Breast epithelium (tissue), 4 donors: Measurements from ENCODE around the gene SPESP1. TPM values are rescaled to one million over a fixed set of nuclear protein-coding genes. Genes with fewer than 3 reads are reported as not detected.

Experiments
- DNase-seq, 2 donors: peaks; one replicate each; pipeline ENCODE4 v3.0.0-alpha.2; 2019; ENCODE audit warnings: low spot score in 2 of 2
- H3K27ac ChIP-seq, 2 donors: fragments of 200-600 bp; sonication (generic) in 1 of 2; one replicate each; pipeline ENCODE4 v1.5.1; 2016 to 2019; ENCODE audit warnings: mild to moderate bottlenecking in 1 of 2
- H3K27me3 ChIP-seq, 2 donors: fragments of 200-600 bp; sonication (generic) in 1 of 2; one replicate each; pipeline versions ENCODE4 v1.5.1 to v1.6.0; 2017 to 2019; ENCODE audit warnings: control low read depth in 1 of 2, mild to moderate bottlenecking in 1 of 2
- H3K36me3 ChIP-seq: fragments of 200-600 bp; one replicate; pipeline ENCODE4 v1.5.1; 2019
- H3K4me1 ChIP-seq, 2 donors: fragments of 200-600 bp; sonication (generic); one replicate each; pipeline ENCODE4 v1.5.1; 2016 to 2019; ENCODE audit warnings: control low read depth in 1 of 2
- H3K4me3 ChIP-seq, 3 donors: fragments of 200-600 bp; sonication (generic); 1 replicate in 2 of 3; 2 replicates in 1 of 3; pipeline ENCODE4 v1.5.1; 2016 to 2019; ENCODE audit warnings: mild to moderate bottlenecking in 3 of 3, moderate library complexity in 2 of 3
- H3K9me3 ChIP-seq, 2 donors: fragments of 200-600 bp; sonication (generic) in 1 of 2; one replicate each; pipeline ENCODE4 v1.5.1; 2016 to 2019; ENCODE audit warnings: control low read depth in 1 of 2
- POLR2A ChIP-seq: fragments of 450-650 bp; IDR thresholded peaks from one replicate; pipeline ENCODE4 v1.6.1; 2016; ENCODE audit warnings: antibody characterized with exemption, mild to moderate bottlenecking, moderate library complexity
- POLR2AphosphoS5 ChIP-seq, 3 donors: sonication (generic); formaldehyde crosslinking; IDR thresholded peaks; one replicate each; pipeline ENCODE4 v1.6.1; 2017; ENCODE audit warnings: antibody characterized with exemption in 3 of 3
- intact Hi-C: fragments of 100-400 bp; cut with DNase I; formaldehyde crosslinking; loops from one replicate; pipeline ENCODE4 v1.15.1; 2023; ENCODE audit warnings: low total_unique reads
- total RNA-seq, 3 donors: library from RNA; depleted of rRNA; stranded (reverse); fragments of >200 nt; gene quantifications; one replicate each; pipeline ENCODE4 v1.1.0, GENCODE V29; 2016
- TF ChIP-seq, protein P1 (sequence below), 3 donors: fragments of 450-650 bp; IDR thresholded peaks; one replicate each; pipeline ENCODE4 v1.5.1; 2016 to 2017; ENCODE audit warnings: antibody characterized with exemption in 3 of 3, mild to moderate bottlenecking in 3 of 3, moderate library complexity in 3 of 3

The SPESP1 gene
- total RNA-seq, 3 donors from 2014 or later, result 5.1 to 7.9 (median 6.1) TPM

DNA sequence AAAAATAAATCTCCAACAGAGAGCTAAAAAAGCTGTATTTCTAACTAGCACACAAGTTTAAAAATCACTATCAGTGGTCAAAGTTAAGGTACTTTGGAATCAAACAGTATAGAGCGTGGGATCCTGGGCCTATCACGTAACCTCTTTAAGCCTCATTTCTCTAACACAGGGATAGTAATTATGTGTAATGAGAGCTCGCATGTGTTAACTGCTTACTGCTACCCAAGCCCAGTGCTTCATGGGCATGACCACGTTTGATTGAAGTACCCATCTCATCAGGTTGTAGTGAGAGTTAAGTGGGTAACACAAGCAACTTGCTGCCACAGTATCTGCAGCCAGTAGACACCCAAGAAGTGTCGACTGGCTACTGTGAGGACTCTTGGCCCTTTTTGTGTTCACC is 56.0 kb downstream of the SPESP1 start:
- Histone ChIP-seq H3K4me3 (no peak overlapping the region), H3K9me3 (no peaks in the 10 kb centered on the region), H3K27me3 (no peaks in the 10 kb centered on the region), H3K36me3 (no peaks in the 10 kb centered on the region), H3K4me1 (no peaks in the 10 kb centered on the region), H3K27ac (no peak overlapping the region)
- no peak for DNase-seq
- no peak for TF ChIP-seq POLR2AphosphoS5 (IDR thresholded peaks at IDR 0.05)
- intact Hi-C loops, result no loop called here

DNA sequence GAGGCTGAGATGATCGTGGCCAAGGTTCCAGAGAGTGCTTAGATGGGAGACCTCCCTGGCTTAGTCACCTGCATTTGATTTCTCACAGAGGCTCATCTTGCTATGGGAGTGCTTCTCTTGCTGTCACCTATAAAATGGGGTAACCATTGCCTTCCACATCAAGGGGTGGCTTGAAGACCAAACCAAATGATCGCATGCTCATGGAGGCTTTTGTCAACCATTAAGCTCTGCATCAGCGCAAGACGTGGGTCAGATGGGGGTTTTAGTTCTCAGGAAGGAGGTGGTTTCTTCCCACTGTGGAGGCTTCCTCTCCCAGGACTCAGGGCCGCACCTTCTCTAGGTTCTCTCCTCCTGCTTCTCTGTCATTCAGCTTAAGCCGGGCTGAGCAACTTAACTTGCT is 56.8 kb downstream of the SPESP1 start:
- TF ChIP-seq, protein P1, sequence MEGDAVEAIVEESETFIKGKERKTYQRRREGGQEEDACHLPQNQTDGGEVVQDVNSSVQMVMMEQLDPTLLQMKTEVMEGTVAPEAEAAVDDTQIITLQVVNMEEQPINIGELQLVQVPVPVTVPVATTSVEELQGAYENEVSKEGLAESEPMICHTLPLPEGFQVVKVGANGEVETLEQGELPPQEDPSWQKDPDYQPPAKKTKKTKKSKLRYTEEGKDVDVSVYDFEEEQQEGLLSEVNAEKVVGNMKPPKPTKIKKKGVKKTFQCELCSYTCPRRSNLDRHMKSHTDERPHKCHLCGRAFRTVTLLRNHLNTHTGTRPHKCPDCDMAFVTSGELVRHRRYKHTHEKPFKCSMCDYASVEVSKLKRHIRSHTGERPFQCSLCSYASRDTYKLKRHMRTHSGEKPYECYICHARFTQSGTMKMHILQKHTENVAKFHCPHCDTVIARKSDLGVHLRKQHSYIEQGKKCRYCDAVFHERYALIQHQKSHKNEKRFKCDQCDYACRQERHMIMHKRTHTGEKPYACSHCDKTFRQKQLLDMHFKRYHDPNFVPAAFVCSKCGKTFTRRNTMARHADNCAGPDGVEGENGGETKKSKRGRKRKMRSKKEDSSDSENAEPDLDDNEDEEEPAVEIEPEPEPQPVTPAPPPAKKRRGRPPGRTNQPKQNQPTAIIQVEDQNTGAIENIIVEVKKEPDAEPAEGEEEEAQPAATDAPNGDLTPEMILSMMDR (IDR thresholded peaks at IDR 0.05), result no peak
- TF ChIP-seq POLR2A, result no peak
- TF ChIP-seq POLR2AphosphoS5 (IDR thresholded peaks at IDR 0.05), result no peak
- H3K4me3 ChIP-seq, result no peak overlapping the region
- H3K36me3 ChIP-seq, result no peaks in the 10 kb centered on the region
- no peak for DNase-seq
- no peak overlapping the region for H3K27ac ChIP-seq
- no peaks in the 10 kb centered on the region for H3K27me3 ChIP-seq
- H3K9me3 ChIP-seq, result no peaks in the 10 kb centered on the region
- intact Hi-C loops, result no loop called here
- H3K4me1 ChIP-seq, result no peaks in the 10 kb centered on the region

DNA sequence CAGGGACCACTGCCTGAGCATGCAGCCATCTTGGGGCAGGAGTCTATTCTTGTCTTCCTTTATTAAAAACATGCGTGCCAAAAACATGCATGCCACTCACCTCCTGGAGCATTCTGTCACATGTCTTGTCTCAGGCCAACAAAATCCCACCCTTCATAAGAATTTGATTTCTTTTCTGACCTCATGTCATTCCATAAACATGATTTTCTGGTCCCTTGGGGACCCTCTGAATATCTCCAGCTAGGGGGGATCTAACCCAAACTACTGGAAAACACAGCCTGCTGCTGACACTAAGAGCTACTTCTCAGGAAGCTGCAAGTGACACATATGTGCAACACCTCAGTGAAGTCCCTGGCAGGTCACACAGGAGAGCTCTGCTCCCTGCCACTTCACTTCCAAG is 57.4 kb downstream of the SPESP1 start:
- intact Hi-C loops, result no loop called here

DNA sequence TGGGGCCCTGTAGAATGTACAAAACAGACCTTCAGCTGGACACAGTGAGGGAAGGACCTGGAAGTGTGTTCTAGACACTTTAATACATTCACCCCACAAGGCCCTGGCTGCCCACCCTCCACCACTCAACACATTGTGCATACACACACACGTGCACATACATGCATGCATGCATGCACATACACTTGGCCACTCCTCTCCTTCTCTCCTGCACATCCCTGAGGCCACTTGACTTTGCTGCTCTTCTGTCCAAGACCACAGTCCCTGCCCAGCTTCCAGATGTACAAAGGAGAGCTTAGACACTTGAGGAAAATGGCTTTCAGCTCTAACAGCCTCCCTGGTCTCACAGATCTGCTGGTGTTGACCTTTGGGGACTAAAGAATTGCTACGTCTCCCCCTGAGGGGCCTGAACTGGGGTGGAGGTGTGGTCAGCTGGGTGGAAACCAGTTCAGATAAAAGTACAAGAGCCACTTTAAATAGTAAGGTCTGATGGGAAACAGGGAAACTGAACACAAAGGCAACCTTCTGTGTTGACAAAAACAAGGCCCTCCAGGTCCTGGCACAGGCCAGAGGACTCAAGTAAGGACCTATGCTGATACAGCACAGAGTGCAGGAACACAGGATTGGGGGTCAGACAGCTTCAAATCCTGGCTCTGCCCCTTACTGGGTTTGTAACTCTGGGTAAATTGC is 59.4 kb downstream of the SPESP1 start:
- no peak for DNase-seq
- Histone ChIP-seq H3K27ac (no peak overlapping the region), H3K4me1 (no peaks in the 10 kb centered on the region), H3K4me3 (no peak overlapping the region), H3K36me3 (no peaks in the 10 kb centered on the region), H3K27me3 (no peaks in the 10 kb centered on the region), H3K9me3 (no peaks in the 10 kb centered on the region)
- intact Hi-C loops, result no loop called here
- no peak for TF ChIP-seq POLR2A
- no peak for TF ChIP-seq POLR2AphosphoS5 (IDR thresholded peaks at IDR 0.05)
- TF ChIP-seq, protein P1 (IDR thresholded peaks at IDR 0.05), result no peak

More for the DNA sequence above, 57.4 kb downstream of the SPESP1 start:
- H3K27me3 ChIP-seq, result no peaks in the 10 kb centered on the region
- no peaks in the 10 kb centered on the region for H3K9me3 ChIP-seq
- no peaks in the 10 kb centered on the region for H3K4me1 ChIP-seq
- no peak for DNase-seq
- TF ChIP-seq, protein P1 (IDR thresholded peaks at IDR 0.05), result no peak
- TF ChIP-seq POLR2A (no peak), POLR2AphosphoS5 (IDR thresholded peaks at IDR 0.05) (no peak)
- no peaks in the 10 kb centered on the region for H3K36me3 ChIP-seq
- no peak overlapping the region for H3K27ac ChIP-seq
- no peak overlapping the region for H3K4me3 ChIP-seq

DNA sequence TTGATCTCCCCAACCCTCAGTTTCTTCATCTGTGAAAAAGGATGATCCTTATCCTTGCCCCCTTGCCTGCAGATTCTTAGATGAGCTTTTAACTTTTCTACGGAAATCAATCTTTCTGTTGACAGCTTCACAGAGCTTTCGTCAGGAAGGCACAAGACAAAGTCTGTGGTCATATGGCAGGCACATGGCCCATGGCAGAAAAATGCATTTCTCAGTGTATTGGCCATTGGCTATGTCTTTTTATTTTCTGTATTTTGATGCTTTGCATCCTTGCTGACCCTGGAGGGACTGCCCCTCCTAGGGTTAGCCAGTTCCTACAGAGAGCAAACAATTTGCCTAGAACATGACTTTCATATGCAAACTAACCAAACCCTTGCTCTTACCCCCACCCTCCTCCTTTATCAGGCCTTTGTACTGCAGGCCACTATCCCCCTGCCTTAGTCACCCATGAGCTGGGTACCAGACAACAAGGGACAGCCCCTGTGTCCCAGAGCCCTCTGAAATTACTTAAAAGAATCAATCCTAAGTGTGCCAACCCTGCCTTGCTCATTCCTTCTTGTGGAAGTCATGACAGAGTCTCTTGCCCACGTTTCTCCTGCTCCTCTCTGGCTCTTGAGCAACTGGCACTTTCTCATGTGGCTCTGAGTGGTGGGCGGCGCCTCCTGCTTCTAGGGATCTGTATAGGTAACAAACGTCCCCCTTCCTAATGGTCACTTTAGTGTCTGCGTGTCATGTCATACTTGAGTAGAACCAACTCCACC is 60.1 kb downstream of the SPESP1 start:
- no peak for DNase-seq
- TF ChIP-seq, protein P1 (IDR thresholded peaks at IDR 0.05), result no peak
- TF ChIP-seq POLR2A, result no peak
- TF ChIP-seq POLR2AphosphoS5 (IDR thresholded peaks at IDR 0.05), result no peak
- Histone ChIP-seq H3K4me1 (no peaks in the 10 kb centered on the region), H3K36me3 (no peaks in the 10 kb centered on the region), H3K4me3 (no peak overlapping the region), H3K27me3 (no peaks in the 10 kb centered on the region), H3K27ac (no peak overlapping the region), H3K9me3 (no peaks in the 10 kb centered on the region)
- intact Hi-C loops, result no loop called here
